OCI-LY1 (cell line): ENCODE measurements around the gene MTHFSD.

Experiments used
- CTCF ChIP-seq: fragments of 200-600 bp; sonication (generic), shearing (Covaris generic); IDR thresholded peaks from 2 replicates; pipeline ENCODE4 v1.5.1; 2017; ENCODE audit warnings: mild to moderate bottlenecking, antibody characterized with exemption, low read length, moderate library complexity, mixed read lengths
- EZH2 ChIP-seq: fragments of 200-600 bp; sonication (generic), shearing (Covaris generic); IDR thresholded peaks from 2 replicates; pipeline ENCODE4 v1.8.0; 2017; ENCODE audit warnings: borderline replicate concordance, mixed run types, mild to moderate bottlenecking, antibody characterized with exemption, low read length, moderate library complexity, mixed read lengths

- no peak for TF ChIP-seq CTCF
- TF ChIP-seq EZH2, result no peak
Observed at GRCh38 chr16:86517033-86517432, 38.0 kb downstream of the MTHFSD start.
